CD4-positive, alpha-beta T cell treated with Interleukin-17A for 1 hour (primary cell): ENCODE data around the gene TAB2.
"Not testable (repeated sequence)": the region's sequence is repeated elsewhere in the genome, so short reads cannot be mapped to it uniquely, and the experiment has no call there.

Experiments
- DNase-seq: peaks from one replicate; pipeline ENCODE4 v3.0.0-alpha.2; 2020

TAB2 gene

DNA sequence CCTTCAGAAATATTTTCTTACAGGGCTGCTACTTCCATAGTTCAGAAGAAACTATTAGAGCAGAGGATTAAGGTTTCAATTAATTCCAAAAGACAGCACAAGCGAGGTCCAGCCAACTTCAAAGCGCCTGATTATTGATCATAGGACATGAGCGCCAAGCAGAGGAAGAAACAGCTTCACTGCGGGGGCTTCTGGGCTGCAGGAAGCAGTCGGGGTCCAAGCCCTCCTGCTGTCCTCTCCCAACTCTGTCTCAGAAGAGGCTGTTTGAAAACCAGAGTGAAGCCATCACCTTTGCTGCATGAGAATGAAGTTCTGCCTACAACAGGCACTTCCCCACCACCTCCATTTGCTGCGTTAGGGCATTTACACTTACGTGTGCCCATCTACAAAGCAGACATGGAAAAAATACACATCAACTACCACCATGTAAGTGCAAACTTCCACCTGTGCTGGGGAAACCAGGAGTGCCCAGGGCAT is 106.5 kb downstream of the TAB2 start:
- DNase-seq = no peak

DNA sequence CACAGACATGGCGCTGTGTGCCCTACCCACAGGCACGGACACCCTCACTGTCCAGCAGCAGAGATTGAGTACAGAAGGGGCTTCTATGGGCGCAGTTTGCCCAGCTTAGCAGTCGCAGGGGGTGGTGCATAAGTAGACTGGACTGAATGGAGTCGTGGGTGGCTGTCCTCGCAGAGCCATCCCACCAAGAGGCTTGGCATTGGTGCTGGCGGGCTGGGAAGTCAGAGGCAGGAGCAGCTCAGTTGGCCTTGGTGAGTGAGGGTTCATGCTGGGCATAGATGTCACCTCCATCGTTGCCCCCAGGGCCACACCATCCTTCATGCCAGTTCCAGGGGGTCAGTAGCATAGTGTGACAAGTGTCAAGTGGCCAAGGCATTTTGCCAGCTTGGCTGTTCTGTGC is 107.7 kb downstream of the TAB2 start:
- no peak for DNase-seq

DNA sequence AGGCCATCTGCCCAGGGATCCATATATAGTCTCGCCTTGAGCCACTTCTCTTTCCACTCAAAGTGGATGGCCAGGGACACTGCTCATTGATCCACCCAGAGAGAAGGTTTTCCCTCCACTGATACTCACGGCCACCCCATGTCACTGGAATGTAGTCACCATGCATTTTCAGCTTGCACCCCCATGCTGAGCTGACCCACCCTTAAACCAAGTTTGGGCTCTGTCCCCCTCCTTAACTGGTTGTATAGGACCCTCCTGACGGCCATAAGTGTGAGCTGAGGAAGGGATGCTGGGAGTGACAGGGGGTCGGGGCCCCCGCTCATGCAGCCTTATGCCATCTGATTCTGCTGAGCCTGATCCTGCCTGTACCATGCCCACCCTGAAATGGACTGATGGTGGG is 108.2 kb downstream of the TAB2 start:
- no peak for DNase-seq

DNA sequence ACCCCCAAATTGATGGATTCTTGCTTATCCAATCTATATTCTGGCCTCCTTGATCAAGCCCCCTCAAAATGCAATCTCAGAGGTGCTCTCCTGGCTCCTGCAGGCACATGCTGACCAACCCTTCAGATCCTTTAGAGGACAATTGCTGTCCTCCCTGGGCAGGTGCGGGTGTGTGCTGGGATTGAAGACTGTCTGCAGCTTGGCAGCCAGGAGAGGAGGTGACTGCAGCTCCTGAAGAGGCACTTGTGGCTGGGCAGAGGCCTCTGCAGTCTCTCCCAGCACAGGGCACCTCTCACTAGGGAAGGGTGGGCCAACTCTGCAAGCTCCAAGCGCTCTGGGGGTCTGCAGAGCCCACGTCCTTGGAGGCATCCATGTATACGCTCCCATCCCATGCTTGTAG is 111.1 kb downstream of the TAB2 start:
- no peak for DNase-seq

DNA sequence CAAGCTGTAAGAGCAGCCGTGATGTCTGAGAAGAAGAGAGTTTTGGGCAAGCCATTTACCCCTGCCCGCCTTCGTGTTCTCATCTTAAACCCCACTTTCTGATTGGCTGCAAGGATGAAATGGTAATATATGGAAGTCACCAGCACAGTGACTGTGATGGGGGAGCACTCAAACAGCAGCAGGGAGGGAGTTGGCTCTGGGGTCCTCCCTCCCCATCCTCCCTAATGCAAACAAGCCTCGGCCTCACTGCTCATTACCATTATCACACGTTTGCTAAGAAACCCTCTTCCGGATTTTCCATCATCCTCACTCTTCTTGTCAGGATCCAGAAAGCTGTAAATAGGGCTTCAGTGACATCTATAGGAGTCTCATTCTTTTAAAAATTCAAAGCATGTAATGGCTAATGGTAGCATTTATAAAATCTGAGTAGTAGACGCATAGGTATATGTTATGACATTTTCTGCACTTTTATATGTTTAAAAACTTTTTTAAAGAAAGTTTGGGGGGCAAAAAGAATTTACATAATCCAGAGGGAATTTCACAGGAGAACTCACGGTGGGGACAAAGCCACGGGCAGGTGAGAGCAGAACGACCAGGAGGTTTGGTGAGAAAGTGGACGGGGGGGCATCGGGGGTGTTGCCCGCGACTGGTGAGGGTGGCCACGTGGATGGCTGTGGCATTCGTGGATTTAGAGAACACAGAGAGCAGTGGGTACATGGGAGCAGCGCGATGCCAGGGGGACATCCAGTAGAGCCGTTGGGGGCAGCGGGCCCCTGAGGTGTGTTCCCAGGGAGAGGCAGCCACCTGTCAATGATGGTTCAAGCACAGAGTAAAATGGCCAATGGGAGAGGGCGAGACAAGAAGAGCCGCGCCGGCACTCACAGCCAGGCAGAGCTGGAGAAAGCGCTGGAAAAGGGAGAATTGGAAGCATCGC is 112.2 kb downstream of the TAB2 start:
- DNase-seq = no peak

DNA sequence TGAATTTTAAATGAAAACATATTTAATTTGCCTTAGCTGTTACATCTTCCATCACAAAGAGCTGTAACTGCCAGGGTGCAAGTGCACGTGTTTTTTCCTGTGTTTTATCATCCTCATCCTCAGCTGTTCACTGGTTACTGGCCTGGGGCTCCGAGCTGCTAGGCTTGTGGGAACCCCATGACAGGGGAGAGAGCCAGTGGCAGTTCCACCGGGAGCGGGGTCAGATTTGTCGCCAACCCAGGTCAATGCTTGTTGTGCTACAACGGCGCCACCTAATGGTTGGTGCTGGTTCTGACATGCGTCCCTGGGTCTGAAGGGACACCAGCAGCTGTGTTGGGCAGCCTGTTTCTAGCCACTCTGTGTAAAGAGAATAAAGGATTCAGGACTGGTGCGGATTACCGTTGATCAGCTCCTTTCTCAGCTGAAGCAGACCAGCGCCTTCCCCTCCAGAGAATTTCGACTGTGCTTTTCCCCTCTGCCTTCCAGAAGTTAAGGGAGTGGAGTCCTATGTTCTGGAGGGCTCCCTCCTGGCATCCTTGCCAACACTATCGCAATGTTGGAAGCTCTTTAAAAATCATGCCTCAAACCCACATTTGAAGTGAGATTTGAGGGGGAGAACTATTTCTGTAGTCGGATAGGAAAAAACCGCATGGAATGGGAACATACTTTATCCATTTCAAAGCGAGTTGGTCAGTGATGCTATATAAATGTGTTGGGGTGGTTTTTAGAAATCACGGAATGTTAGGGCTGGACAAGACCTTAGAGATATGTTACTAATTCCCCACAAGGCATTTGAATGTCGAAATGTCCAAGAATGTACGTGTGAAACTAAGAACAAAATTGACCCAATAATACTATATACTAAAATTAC is 114.6 kb downstream of the TAB2 start:
- peak; percentile 89 for DNase-seq

DNA sequence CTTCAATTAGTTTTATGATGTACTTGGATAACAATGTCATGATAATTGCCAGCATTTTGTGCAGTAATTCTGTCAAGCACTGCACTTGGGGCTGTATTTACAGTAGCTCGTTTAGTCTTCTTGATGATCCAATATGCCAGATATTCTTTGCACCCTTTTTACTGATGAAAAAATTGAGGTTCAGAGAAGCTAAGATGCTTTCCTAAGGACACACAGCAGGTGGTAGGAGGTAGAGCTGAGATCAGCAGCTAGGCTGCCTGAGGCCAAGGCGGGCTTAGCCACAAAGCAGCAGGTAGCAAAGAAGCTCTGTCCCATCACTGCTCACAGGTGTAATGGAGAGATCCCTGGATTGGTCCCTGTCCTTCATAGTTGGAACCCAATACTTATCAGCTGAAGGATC is 115.9 kb downstream of the TAB2 start:
- no peak for DNase-seq

DNA sequence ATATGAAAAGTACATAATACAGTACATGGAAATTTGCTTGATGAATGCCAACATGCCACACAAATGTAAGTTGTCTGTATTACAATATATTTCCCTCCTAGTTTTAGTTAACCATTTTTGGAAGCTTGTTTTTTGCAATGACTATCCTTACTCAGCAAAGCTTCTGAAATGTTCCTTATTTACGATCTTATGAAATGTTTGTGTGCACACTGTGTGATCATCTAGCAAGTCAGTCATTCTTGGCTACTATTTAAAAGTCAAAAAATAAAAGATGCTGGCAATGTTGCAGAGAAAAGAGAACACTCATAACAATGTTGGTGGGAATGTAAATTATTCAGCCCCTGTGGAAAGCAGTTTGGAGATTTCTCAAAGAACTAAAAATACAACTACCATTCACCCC is 116.4 kb downstream of the TAB2 start:
- DNase-seq = no peak

DNA sequence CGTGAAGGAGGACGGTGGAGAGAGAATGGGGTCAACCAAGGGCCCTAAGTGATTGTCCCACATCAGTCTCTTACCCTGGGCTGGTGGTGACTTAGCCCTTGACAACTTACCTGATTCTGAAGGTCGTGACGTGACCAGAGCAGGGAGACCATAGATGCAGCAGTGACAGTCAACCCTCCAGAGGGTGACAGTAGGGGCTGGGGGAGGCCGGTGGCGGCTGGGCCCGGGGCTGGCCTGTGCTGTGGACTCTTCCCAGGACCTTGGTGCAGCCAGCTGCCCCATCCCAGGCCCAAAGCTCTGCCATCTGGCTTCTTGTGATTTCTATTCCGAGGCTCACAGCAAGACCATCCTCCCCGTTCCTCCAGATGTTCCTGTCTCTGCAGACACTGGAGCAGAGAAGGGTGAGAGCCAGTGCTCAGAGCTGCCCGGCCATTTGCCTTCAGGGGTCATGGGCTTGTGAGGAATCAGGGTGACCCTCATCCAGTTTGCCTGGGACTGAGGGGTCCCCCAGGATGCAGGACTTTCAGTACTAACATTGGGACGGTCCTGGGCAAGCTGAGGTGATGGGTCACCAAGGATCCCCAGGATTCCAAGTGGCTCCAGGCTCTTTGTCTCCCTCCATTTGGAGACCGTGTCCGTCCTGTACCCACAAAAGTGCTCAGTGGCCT is 118.5 kb downstream of the TAB2 start:
- DNase-seq = no peak

DNA sequence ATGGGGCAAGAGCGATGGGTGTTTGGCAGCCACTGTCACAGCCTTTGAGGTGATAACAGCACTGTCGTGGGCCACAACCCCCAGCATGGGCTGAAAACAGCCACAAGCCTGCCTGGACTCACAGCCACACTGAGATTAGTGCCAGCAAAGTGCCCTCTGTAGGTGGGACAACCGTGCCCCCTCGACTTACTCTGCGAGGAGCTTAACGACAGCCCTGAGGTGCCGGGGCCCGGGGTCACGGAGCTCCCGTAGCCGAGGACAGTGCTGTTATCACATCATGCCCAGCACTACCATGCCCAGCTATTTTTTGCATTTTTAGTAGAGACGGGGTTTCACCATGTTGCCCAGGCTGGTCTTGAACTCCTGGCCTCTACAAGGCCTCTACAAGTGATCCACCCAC is 119.1 kb downstream of the TAB2 start:
- DNase-seq = no peak

DNA sequence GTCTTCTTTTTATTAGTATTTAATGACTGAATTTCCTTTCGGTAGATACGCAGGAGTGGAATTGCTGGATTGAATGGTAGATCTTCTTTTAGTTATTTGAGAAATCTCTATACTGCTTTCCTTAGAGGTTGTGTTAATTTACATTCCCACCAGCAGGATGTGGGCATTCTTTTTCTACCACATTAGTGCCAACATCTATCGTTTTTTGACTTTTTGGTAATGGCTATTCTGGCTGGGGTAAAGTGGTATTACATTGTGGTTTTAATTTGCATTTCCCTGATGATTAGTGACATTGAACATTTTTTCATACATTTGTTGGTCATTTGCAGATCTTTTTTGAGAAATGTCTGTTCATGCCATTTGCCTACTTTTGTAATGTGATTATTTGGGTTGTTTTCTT is 119.7 kb downstream of the TAB2 start:
- no peak for DNase-seq

DNA sequence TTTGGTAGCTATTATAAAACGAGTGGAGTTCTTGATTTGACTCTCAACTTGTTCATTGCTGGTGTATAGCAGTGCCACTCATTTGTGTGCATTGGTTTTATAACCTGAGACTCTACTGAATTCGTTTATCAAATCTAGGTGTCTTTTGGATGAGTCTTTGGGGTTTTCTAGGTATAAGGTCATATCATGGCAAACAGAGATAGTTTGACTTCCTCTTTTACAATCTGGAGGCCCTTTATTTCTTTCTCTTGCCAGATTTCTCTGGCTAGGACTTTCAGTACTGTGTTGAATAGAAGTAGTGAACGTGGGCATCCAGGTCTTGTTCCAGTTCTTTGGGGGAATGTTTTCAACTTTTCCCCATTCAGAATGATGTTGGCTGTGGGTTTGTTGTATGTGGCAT is 121.3 kb downstream of the TAB2 start:
- no peak for DNase-seq

DNA sequence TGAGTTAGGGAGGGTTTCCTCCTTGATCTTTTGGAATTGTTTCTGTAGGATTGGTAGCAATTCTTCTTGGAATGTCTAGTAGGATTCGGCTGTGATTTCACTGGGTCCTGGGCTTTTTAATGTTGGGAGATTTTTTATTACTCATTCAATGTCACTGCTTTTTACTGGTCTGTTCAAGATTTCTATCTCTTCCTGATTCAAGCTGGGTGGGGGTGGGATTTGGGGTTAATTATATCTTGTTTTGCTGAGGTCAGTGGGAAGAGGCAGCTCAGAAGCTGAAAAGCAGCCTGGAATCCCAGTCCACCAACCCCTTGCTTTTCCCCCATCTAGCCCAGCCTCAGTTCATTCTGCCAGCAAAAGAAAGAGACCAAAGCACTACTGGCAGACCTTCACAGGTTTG is 122.1 kb downstream of the TAB2 start:
- DNase-seq = no peak

DNA sequence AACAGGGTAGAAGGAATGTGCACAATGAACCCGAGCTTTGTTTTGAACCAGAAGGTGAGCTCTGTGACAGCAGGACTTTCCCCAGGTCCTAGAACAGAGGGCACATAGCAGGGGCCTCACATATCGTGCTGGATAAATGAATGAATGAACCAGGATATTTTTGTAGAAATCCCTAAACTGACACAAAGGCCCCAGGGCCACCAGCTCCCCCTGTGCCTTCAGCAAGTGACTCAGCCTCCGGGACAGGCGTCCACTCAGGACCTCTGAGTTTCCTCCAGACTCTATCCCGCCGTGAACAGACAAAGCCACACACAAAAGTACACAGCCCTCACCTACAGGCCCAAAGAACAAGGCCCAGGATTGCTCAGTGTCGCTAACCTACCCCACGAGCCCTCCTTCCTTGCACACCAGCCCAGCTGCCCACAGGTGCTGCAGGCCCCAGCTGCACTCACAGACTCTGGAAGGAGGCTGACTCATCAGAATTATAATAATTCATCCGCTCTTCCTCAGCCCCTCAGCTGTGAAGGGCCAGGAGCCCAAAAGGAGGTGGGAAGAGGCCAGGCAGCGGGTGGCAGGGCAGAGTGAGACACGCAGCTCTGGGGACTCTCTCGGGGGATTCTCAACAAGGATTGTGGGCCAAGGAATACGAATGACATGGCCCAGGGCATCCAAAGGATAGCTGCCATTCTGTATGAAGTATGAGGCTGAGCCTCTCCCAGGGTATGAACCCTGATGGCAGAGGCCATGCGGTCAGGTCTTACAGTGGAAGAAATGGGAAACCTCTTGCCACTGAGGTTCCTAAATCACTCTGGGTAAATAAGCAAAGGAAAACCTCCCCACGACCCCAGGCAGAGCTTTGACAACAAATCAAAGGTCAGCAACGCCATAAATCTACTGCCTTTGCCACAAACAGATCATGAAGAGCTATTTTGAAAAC is 123.5 kb downstream of the TAB2 start:
- DNase-seq = no peak

DNA sequence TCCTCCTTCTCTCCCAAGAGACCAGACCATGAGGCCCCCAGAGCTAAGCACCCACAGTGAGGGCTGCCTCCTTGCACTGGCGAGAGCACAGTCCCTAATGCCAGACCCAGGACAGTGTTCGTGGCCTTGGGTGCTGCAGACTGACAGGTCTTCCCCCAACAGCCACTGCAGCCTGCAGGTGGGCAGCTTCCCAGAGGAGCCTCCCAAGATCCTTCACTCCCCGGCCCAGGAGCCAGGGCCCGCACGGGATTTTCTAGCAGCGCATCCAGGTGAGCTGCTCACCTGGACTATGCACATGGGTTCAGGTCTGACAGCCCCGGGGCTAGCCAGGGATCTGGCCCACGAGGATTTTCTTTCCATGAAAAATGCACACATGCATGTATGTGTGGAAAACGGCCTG is 124.2 kb downstream of the TAB2 start:
- no peak for DNase-seq

DNA sequence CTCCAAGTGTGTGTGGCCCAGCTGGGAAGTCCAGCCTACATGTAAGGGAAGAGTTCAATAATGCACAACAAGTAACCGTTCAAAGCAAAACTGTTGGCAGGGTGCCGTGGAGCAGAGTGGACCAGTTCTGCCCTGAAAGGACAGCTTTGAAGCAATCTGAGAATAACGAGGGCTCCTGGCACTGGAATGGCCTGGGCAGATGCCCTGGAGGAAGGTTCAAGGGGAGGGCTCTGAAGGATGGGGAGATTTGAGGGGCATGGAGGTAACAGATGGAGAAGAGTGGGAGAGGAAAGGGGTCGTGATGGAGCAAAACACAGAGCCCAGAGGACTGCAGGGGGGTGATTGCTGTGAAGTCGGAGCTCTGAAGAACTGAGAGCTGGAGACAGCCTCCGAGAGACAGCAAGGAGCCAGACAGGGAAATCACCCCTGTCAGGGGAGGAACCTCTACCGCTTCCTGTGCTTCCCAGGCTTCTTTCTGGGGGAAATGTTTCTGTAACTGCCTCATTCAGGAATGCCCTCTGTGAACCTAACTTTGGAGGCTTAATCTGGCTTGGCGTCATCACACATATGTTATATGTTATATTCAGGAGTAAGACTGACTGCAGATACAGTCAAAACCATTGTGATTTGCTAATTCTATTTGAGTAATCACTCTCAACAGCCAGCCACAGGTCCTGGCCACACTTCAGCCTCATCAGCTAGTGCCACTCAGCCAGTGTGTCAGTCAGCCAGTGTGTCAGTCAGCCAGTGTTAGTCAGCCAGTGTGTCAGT is 126.1 kb downstream of the TAB2 start:
- DNase-seq = no peak

DNA sequence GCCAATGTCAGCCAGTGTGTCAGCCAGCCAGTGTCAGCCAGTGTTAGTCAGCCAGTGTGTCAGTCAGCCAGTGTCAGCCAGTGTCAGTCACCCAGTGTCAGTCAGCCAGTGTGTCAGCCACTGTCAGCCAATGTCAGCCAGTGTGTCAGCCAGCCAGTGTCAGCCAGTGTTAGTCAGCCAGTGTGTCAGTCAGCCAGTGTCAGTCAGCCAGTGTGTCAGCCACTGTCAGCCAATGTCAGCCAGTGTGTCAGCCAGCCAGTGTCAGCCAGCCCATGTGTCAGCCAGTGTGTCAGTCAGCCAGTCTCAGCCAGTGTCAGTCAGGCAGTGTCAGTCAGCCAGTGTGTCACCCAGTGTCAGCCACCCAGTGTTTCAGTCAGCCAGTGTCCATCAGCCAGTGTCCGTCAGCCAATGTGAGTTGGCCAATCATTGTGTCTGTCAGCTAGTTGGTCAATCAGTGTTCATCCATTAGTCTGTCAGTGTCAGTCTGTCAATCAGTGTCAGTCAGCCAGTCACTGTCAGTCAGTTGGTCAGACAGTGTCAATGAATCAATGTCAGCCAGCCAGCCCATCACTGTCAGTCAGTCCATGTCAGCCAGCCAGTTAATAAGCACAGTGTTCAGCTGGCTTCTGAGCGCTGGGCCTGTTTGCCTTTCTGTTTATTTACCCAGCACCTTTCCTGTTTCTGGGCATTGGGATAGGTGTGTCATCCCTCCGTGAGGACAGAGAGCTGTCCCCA is 127.0 kb downstream of the TAB2 start:
- DNase-seq = not testable (repeated sequence)

DNA sequence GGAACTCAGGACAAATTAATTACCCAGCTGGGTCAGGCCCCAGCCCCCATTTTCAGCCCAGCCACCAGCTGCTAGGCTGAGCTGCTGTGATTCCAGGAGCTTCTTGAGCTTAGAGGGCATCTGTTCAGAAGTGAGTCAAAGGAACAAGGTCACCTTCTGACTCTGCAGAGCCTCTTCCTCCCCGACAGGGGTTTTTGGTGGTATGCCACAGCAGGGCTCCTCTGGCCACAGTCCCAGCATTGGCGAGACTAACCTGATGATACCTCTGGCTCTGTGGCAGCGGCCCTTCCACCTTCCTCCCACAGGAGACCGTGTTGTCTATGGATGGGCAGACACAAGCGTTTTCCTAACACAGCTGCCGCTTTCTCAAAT is 127.6 kb downstream of the TAB2 start:
- DNase-seq = no peak

DNA sequence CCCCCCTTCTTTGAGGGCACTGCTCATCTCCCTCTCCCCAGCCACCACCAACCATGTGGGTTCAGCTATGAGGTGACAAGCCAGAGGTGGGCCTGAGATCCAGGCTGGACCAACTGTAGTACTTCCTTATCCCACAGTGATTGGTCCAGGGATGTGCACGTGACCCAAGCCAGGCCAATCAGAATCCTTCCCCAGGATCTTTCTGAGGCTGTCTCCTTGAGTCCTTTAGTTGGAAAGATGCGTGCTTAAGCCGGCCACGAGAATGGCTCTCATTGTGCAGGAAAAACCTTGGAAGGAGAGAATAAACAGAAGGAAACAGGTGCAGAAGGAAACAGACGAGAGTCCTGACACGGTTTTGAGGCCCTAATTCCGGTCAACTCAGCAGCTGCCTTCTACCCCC is 128.1 kb downstream of the TAB2 start:
- DNase-seq = no peak

DNA sequence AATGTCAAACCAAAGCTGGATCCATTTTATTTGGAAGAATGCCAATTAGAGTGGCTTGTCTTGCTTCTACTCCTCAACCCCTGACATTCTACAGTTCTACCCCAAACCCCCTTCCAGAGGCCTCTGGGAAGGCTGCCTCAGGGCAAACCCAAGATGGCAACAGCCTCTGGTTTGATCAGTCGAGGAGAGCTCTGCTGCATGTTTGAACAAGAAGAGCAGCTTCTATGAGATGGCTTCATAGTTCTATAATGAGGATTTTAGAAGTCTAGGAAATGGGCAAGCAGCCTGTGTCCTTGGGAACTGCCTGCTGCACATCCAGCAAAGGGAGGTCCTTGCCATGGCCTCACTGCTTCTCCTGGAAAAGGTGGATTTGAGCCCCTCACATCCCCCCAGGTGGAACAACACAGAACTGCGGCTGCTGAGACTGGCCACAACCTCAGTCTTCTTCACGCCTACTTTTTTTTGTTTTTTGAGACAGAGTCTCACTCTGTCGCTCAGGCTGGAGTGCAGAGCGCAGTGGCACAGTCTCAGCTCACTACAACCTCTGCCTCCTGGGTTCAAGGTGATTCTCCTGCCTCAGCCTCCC is 129.4 kb downstream of the TAB2 start:
- no peak for DNase-seq
